Erythroblast (primary cell): ENCODE measurements around the gene SLC5A11.

ENCODE experiments used
- GATA1 ChIP-seq: IDR thresholded peaks from 2 replicates; pipeline ENCODE4 v1.6.1; 2011; ENCODE audit warnings: low read depth, mild to moderate bottlenecking, control low read depth, low read length, moderate library complexity
- POLR2A ChIP-seq: IDR thresholded peaks from 2 replicates; pipeline ENCODE4 v1.6.1; 2011; ENCODE audit warnings: mild to moderate bottlenecking, low read length

DNA sequence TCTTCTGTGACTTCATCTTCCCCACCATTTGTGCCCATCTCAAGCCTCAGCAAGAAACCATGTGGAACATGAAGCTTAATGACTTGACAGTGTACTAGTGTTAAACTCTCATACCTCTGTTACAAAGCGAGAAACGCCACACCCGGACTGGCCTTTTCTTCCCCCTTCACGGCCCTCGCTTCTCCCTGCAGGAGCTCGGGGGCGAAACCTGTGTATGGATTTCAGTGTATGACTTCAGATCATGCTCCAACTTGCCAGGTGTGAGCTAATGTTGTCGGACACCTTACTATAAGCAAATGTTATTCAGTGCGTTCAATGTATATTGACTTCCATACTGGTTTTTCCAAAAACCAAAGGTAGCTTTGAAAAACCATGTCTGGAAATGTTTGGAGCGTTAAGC lies 20.1 kb upstream of the SLC5A11 start:
- TF ChIP-seq POLR2A = no peak
- TF ChIP-seq GATA1 = no peak
